HG03095 (cell line): ENCODE data around the gene GRM3.
"Not testable (repeated sequence)": the region's sequence is repeated elsewhere in the genome, so short reads cannot be mapped to it uniquely, and the experiment has no call there.

Experiments used
- ATAC-seq: cut with Tn5 transposase; IDR thresholded peaks from one replicate; pipeline ENCODE4 v1.9.1; 2021; ENCODE audit warnings: moderate library complexity; ENCODE audit not compliant: unreplicated experiment

GRM3 gene

DNA sequence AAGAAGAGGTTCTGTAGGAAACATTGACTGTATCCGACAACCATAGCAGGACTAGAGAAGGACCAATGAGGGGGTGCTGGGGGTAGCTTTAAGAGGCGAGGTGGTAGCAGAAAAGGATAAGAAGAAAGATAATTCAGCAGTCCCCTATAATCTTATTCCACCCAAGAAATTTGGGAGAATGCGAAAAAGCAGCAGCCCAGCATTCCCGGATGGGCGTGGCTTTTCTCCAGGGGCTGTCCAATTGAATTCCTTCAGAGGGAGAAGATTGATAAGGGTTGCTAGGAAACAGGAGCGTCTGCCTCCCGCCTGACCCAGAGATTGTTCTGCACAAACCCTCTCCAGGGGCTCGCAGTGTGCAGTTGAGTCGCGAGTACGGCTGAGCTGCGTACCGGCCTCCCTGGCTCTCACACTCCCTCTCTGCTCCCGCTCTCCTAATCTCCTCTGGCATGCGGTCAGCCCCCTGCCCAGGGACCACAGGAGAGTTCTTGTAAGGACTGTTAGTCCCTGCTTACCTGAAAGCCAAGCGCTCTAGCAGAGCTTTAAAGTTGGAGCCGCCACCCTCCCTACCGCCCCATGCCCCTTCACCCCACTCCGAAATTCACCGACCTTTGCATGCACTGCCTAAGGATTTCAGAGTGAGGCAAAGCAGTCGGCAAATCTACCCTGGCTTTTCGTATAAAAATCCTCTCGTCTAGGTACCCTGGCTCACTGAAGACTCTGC is at the start of gene GRM3:
TSS of gene GRM3 (plus strand) at position 349 of the 721 bp plus-strand sequence. CDS start 121,237 bp downstream, outside the sequence.
- no peak for ATAC-seq

DNA sequence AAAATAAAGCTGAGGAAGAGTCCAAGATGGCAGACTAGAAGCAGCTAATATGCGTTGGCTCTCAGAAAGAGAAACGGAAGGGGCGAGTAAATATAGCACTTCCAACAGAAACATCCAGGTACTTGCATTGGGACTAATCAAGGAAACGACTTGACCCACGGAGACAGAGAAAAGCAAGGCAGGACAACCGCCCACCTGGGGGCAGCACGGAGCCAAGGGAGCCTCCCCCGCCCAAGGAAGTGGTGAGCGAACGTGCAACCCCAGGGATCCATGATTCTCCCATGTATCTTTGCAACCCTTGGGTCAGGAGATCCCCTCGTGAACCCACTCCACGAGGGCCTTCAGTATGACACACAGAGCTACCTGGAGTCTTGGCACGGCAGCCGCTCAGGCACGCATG is 45.4 kb upstream of the GRM3 start:
- no peak for ATAC-seq

DNA sequence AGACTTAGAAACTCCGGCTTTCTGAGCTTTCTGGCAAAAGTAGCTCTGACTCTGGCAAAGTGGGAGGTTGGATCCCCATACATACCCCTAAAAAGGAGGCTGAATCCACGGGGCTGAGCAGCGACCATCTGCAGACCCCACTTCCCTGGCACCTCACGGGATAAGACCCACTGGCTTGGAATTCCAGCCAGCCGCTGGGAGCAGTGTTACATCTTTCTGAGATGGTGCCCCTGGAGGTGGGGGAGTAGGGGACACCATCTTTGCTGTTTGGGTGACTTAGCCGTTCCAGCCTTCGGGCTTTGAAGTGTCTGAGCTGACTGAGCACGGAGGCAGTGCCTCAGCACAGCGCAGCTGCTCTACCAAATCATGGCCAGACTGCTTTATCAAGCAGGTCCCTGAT is 45.0 kb upstream of the GRM3 start:
- ATAC-seq, result no peak

- no peak for ATAC-seq
These were observed 43.0 kb upstream of the GRM3 start for GRCh38 chr7:86600506-86601290.

GRCh38 chr7:86615711-86616110 is 28.0 kb upstream of the GRM3 start:
- ATAC-seq, result not testable (repeated sequence)

- no peak for ATAC-seq
These were observed 844 bp downstream of the GRM3 start for GRCh38 chr7:86644282-86645224.

DNA sequence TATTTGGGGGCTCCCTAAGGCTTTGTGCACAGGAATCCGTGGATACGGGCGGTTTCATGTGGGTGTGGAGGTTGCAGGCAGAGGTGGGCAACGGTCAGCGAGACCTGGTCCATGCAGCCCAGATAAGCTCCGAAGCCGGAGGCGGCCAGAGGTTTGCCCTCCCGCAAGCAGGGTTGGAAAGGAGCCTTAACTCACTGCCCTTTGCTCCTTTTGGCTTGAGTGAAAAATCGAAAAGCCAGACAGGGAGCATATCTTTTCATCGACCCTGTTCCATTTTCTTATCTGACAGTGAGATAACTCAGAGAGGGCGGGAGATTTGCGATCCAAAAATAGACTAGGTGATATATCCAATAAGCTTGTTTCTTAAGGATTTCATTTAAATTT is 1.5 kb downstream of the GRM3 start:
- no peak for ATAC-seq

GRCh38 chr7:86645676-86646276 is 2.1 kb downstream of the GRM3 start:
- no peak for ATAC-seq

DNA sequence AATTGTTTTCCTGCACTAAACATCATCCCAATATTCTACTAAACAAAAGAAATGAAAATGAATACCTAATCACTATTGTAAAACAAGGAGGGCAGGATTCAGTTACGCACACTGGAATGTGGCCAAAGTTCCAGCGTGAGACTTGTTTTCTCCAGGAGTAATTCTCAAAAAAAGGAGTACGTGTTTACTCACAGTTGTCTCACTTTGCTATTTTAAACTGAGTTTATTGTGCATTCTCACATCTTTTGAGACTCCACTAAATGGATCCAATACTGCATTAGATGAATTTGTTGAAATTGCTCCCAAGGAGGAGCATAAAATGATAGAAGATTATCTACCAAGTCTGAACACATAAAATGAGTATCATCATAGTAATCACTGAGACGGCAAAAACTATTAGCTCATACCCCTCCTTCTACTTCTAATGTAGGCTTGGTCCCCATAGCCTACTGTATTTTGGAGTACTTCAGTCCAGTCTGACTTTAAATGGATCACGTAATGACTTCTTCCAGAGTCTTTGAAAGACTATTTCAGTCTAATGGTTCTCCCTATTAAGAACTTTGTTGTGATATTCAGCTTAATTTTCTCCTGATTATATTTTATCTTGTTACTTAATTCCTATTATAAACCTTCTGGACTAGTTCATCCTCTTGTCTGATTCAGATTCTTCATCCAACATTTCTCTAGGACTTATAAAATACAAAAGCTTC is 3.8 kb downstream of the GRM3 start:
- no peak for ATAC-seq

- no peak for ATAC-seq
These were observed 4.5 kb downstream of the GRM3 start for GRCh38 chr7:86648169-86648568.

DNA sequence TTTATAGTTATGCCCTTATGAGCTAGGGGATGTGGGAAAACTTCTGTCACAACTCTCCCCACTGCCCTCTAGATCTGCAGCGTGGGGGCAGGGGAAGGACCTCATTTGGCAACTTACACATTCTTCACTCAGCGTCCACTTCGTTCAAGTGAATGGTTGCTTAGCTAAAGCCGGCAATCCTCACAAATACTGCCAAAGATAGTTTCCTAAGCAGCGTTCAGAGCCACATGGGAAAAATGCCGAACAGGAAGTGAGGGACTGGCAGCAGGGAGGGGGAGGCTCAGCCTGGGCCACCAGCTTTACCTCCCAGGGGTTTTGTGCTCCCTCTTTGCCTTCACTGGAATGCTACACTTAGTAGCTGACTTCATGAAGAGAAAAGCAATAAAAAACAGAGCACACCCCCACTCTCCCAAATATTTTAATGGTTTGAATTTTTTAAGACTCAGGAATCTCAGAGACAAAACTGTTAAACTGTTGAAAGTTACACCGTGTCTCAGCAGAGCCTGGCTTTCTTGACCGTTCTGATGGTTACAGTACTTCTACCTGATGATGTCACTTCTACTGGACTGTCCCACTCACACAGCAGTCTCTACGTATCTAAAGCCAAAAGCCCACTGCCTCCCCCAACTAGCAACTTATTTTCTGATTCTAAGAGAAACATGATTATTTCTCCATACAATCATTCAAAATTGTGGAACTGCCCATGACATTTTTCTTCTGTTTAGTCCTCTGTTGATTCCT is 10.4 kb downstream of the GRM3 start:
- no peak for ATAC-seq

GRCh38 chr7:86657948-86658347 is 14.2 kb downstream of the GRM3 start:
- no peak for ATAC-seq

DNA sequence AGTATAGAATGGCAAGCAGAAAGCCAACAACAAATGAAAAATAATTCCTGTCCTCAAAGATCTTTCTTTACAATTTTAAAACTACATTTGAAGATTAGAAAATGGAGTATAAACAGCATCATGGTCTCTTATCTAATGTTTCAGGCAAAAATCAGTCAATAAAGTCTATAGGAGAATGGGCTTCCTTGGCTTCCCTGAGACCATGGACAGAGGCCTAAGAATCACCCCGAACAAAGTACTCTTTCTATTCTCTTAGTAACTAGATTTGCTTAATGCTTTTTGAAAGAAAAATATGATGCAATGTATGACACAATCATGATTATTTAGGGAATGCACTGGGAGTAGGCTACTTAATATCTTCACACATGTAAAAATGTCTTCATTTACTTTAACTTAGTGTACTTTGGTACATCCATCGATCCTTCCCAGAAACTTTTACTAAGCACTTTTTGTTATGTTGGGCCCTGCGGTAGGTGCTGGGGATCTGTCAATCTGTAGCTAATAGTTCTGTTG is 17.3 kb downstream of the GRM3 start:
- no peak for ATAC-seq

DNA sequence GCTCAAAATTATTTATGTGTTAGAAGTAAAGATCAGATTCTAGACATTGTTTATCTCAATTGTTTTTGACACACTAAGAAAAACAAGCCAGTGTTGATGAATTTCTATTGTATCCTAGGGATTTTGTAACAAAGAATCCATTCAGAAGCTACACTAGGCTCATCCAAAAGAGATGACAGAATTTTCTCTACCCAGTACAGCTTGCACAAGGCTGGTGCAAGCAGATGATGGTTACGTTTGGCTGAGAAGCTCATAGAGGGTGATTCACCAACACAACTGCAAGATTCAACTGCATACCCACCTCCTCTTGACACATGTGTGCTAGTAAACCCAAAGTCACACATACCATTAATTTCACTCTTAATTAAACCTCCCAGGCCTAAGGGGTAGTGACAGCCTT is 20.8 kb downstream of the GRM3 start:
- no peak for ATAC-seq

GRCh38 chr7:86664991-86665390 is 21.3 kb downstream of the GRM3 start:
- no peak for ATAC-seq

GRCh38 chr7:86665669-86666068 is 22.0 kb downstream of the GRM3 start:
- ATAC-seq, result no peak

DNA sequence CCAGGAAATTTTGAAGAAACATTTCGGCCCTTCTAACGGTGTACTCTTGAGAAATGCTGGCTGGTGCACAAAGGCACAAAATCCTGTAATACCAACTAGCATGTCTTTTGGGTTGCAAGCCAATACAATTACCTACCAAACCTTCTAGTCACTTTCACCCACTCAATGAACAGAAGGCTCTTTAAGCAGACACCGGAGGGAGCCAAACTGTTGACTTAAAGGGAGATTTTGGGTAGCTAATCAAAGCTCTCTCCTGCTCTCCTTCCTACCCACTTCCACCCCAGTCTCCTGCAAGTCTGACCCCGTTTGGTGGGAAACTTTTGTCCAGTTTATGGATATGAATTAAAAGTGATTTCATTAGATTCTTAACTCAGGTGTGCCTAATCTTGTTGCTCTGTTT is 24.0 kb downstream of the GRM3 start:
- ATAC-seq, result no peak

- ATAC-seq, result no peak
These were observed 24.6 kb downstream of the GRM3 start for GRCh38 chr7:86668315-86668714.

DNA sequence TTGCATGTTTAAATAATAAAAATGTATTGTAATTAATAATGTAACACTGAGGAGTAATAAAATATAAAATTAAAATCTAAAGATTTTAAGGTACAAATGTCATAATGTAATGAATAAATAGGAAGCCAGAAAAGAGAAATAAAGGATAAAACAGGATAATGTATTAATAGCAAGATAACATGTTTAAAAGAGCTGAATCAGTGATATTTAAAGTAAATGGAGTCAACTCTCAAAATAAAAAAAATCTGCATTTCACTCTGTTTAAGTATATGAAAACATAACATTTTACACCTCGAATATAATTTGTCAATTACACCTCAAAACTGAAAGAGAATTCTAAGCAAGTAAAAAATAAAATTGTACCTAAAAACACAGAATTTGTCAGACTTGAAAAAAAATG is 44.1 kb downstream of the GRM3 start:
- no peak for ATAC-seq
